DND-41 (cell line): ENCODE results near the gene MGAT4B.

Experiments
- CTCF ChIP-seq: IDR thresholded peaks from 2 replicates; pipeline ENCODE4 v1.5.1; 2012; ENCODE audit warnings: borderline replicate concordance, low read length, moderate library complexity, mild to moderate bottlenecking; ENCODE audit not compliant: poor library complexity, severe bottlenecking; ENCODE audit errors: extremely low read depth
- EZH2 ChIP-seq: IDR thresholded peaks from 3 replicates; pipeline ENCODE4 v1.6.1; 2012; ENCODE audit warnings: borderline replicate concordance, low read depth, mild to moderate bottlenecking, moderate library complexity, low read length, inconsistent platforms; ENCODE audit not compliant: severe bottlenecking

GRCh38 chr5:179795049-179795862 is 11.4 kb downstream of the MGAT4B start:
- TF ChIP-seq EZH2 (no peak), CTCF (no peak)
